ENCODE measurements around the gene TSHZ2. TPM values are rescaled to one million over a fixed set of nuclear protein-coding genes. Genes with fewer than 3 reads are reported as not detected.
A peak's percentile ranks its signal among the peaks of the same experiment; 100 is the strongest.

Gene TSHZ2
- polyA plus RNA-seq, 10 donors = 7.9 to 20.4 (median 14.0) TPM

DNA sequence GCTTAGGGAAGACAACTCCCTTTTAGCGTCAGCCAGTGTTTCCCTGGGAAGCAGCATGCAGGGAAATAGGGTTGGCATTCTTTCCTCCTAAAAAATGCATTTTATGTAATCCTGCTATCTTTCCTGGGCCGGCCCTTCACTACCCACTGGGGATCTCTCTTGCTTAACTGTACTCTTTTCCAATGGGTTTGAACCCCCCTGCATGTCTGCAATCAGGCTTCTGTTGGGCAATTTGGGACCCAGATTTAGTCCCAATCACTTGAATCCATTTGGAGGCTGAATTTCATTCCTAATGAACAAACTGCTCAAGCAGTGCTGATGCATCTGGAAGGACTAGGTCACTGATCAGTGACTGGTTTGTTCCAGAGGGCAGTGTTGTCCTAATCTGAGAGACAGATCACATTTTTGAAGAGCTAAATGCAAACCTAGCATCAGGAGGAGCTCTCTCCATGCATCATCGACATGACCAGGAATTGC lies 152.0 kb downstream of the TSHZ2 start:
- DNase-seq = peak; percentile 29 to 78 (median 61)

GRCh38 chr20:53124803-53125202 lies 152.6 kb downstream of the TSHZ2 start:
- DNase-seq = no peak

- no peak for DNase-seq
These were observed 154.0 kb downstream of the TSHZ2 start for GRCh38 chr20:53126185-53126584.

DNA sequence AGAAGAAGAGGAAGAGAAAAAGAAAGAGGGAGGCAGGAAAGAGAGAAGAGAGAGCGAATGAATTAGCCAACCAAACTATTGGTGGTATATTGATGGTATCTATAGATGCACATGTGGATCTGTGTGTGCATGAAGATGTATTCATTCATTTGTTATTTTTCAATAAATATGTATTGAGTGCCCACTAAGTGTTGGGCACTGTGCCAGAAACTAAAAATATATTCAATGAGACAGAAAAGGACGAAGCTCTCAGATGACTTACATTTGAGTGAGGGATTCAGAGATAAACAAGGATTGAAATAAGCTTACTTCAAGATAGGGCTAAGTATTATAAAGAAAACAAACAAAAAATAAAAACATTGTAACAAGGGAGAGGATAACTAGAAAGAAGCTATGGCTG lies 154.9 kb downstream of the TSHZ2 start:
- no peak for DNase-seq

- DNase-seq = peak in 1 of 3 donors; percentile 58
These were observed 155.8 kb downstream of the TSHZ2 start for GRCh38 chr20:53128004-53128403.

DNA sequence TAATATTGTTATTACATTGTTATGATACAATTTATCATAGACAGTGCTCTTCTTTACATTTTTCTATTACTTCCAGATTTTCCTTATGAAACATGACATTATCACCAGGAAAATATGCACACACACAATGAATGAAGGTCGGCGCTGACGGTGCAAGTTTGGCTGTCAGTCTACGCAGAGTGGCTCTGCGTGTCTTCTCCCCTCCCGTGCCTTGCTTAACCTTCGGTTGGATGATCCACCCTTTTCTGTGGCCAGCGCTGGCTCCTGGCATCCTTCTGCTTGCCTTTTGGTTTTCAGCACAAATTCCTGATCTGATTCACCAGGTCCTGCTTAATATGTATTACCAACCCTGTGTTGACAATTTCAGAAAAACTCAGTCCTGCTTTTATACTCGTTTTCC lies 157.4 kb downstream of the TSHZ2 start:
- DNase-seq = peak in 1 of 3 donors; percentile 67

DNA sequence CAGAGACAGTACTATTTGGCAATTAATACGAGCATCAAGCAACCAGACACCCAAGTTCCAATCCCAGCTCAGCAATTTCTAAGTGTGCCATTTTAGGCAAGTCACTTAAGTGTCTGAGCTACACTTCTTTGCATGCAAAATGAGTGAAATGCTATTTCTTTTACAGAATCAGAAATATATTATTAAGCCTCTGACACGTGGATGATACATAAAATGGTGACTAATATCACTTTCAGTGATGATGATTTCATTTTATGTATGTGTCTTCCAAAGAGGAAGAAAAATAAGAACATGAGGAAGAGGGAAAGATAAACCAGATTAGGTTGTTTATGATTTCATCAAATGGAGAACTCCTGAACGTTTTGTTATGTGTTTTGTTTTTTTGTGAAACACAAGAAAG lies 158.6 kb downstream of the TSHZ2 start:
- no peak for DNase-seq

DNA sequence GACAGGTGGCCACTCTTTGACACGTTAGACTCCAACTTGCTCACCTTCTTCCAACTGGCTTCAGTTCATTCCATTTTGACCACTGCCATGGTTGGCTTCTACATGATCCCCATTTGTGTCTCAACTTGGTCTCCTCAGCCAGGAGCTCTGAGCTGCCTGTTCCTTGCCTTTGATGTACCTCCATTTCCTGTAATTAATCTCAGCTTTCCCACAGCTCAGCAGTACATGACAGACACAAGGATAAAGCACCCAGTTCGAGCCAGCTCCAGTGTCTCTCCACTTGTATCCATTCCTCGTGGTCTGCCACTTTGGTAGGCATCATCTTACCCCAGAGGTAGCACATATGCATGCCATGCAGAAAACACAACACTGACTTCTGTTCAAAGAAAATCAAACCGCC lies 161.0 kb downstream of the TSHZ2 start:
- DNase-seq = no peak

DNA sequence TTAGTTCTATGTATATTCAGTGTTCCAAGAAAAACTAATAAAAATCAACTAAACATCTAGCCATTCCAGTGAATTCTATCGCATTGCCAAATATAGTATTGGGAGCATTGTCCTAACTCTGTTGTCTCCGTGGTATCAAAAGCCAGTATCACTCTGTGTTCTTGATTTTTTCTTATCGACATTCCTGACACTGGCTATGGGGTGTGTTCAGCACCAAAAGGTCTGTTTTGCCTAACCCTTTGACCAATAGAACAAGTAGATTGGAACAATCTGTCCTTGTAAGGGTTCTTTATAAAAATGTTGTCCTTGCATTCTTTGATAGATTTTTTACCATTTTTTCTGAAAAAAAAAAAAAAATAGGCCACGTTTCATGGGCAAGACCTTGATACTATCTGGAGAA lies 161.5 kb downstream of the TSHZ2 start:
- no peak for DNase-seq

- DNase-seq = no peak
These were observed 164.3 kb downstream of the TSHZ2 start for GRCh38 chr20:53136473-53136872.

DNA sequence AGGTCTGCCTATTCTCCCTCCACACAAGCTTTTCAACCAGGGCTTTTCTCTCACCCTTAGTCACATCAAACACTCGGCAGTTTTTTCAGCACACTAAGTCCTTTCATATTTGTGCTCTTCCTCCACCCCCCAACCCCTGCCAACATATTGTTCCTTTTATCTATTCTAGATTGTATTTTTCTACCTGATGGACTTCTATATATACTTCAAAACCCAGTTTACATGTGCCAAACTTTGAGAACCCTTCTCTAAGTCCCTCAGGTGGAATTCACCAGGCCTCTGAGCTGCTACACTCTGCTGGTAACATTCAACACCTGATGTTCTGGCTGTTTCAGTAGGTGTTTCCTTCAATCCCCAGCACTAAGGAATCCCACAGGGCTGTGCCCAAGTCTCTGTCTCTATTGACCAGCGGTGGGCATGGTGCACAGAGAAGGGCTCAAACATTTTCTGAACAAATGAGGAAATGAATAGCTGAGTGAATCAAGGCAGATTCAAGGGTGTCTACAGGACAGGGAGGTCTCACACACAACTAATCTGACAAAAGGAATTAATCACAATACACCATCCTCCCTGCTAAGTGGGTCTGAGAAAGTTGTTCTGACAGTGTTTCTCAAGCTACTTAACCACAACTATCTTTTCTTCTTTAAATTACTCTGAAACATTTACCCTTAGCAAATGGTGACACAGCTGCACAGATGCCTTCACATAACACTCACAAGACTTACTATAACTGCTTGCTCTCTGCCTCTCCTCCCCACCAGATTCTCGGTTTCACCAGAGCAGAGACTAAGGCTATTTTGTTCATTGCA lies 166.5 kb downstream of the TSHZ2 start:
- DNase-seq = no peak

DNA sequence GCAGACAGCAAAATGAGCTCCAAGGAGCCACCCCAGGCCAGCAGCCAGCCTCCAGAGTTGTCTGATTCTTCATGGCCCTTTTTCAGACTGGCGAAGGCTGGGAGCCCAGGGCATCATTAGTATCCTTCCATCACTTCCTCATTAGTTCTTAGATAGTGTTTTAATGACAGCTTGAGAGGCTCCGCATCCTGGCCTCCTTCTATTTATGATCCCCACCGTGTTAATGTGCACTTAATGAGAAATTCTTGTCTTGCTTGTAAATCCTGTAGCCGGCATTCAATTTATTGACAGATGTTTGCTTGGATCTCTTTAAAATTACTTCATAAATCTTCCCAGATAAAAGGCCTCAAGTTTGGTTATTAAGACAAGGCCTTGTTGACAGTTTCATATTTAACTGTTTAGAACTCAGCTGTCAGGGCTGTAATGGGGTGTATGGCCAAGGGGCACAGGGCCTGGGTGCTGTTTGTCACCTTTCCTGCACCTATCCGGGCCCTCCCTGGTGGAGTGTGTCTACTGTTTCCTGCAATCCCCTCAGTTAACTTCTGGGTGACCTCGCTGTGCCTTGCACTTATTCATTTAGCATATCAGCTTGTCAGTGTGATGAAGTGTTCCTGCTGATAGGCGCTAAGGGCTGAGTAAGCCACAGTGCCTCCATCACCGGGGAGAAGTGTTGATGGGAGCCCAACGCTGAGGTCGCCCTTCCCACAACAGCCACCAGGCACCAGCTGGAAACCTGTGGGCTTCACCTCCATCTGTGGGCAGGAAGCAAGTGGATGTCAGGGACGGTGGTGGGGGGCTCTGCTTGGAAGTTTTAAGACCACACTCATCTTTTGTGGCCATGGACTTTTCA lies 169.3 kb downstream of the TSHZ2 start:
- DNase-seq = no peak

DNA sequence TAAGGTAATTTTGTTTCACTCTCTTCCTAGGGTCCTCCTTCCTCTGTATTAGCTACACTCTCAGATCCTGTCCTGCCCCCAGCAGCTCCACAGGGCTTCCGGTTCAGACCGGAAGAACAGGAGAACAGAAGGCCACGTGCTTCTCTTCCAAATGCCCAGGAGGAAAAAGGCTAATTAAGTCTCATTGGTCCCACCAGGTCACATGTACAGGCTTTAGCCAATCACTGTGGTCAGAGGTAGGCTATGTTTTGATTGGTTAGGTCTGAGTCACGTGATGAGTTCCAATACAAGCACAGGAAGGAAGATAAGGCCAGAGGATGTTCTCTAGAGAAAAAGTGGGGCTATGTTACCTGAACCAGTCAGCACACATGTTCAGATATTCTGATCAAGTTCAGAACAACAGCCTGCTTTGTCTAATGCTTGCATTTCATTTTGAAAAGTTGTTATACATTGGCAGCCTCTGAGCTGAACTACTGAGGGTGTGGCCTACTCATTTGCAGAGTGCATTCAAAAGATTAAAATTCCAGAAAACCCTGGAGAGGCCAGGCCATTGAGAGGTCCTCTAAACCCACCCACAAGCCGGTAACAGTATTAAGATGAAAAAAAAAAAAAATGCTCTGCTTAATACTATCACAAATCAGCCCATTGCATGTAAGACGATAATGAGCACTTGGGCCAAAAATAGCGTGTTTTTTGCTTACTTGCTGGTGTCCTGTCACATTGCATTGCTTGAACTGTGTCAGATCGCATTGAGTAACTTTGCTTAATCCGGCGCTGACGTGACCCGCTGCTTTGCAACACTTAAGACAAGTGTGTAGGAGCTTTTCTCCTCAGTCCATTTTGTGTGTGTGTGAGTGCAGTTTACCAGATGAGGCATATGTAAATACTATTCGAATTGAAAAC lies 170.3 kb downstream of the TSHZ2 start:
- DNase-seq = no peak

- no peak for DNase-seq
These were observed 174.2 kb downstream of the TSHZ2 start for GRCh38 chr20:53146201-53146891.

- no peak for DNase-seq
These were observed 176.6 kb downstream of the TSHZ2 start for GRCh38 chr20:53148771-53149147.

DNA sequence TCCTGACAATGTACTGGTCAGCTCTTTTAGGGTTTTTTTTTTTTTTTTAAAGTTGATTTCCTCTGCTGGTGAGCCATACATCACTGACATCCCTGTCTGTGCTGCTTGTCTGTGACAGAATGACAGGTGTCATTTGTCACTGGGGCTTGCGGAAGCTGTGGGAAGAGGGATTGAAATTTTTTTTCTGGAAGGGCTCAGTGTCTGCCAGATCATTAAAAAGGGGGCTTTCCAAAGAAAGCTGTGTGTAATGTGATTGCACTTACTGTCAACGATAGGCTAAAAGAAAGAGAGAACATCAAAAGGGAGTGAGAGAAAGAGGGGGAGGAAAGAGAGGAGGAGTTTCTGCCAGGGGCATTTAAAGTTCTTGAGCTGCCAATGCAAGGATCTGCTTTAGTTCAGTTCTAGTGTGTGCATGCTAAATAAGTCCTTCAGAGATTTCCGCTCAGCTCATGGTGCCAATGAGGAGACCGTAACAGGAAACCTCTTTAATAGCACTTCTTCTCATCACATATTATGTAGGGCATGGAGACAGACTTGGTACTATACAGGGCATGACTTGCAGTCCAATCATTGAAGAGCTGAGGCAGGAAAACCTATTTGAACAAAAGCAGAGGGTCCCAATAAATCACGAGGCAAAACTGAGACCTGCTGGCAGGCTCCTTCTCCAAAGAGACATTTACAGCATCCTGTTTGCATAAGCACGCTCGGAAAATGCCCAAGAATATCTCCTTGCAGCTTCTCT lies 177.2 kb downstream of the TSHZ2 start:
- peak in 2 of 3 donors; percentile 51 to 80 for DNase-seq

GRCh38 chr20:53149890-53150205 lies 177.7 kb downstream of the TSHZ2 start:
- peak in 1 of 3 donors; percentile 30 for DNase-seq

- DNase-seq = no peak
These were observed 178.4 kb downstream of the TSHZ2 start for GRCh38 chr20:53150532-53150931.

DNA sequence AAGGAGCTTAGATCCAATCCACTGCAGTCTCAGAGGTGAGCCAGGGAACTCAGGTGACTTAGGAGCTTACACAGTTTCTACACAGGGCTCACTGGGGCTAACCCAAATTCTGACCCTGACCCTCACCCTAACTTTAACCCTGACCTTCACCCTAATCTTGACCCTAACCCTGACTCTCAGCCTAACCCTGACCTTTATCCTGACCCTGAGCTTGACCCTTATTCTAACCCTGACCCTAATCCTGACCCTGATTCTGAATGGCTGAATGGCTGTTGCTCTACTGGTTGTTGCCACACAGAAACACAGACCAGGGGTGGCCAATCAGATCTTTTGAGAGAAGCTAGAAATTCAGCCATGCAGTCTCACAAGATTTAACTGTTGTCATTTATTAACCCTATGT lies 180.1 kb downstream of the TSHZ2 start:
- no peak for DNase-seq

DNA sequence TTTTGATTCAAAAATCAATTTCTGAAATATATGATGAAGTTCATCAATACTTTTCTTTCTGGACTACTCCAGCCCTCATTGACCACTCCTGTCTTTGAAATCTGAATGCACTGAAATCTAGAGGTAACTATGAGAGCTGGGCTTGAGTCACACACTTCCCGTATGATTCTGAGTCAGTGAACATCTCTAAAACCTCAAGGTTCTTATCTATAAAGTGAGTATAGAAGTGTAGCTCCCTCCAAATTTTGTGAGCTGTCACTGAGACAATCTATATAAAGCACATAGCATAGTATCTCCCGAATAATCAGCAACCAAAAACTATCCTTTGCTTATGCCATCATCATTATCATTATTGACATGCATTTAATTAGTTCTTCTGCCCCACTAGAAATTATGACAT lies 182.4 kb downstream of the TSHZ2 start:
- DNase-seq = no peak

Measured in muscle of back (tissue), 11 donors.